GM18951 (cell line): Measurements from ENCODE around the gene UQCC3.
"Not testable (repeated sequence)": the region's sequence is repeated elsewhere in the genome, so short reads cannot be mapped to it uniquely, and the experiment has no call there.

ENCODE experiments used
- POLR2A ChIP-seq: IDR thresholded peaks from 4 replicates; pipeline ENCODE4 v1.6.1; 2011; ENCODE audit warnings: mild to moderate bottlenecking; ENCODE audit not compliant: insufficient read length, insufficient read depth; ENCODE audit errors: extremely low read depth
- in situ Hi-C: fragments of 300-500 bp; cut with MboI; formaldehyde crosslinking; loops from one replicate; pipeline ENCODE4 v1.12.0; 2022; ENCODE audit warnings: low sequenced_read_pairs, mixed read lengths, inconsistent platforms; ENCODE audit not compliant: unreplicated experiment

UQCC3 gene

DNA sequence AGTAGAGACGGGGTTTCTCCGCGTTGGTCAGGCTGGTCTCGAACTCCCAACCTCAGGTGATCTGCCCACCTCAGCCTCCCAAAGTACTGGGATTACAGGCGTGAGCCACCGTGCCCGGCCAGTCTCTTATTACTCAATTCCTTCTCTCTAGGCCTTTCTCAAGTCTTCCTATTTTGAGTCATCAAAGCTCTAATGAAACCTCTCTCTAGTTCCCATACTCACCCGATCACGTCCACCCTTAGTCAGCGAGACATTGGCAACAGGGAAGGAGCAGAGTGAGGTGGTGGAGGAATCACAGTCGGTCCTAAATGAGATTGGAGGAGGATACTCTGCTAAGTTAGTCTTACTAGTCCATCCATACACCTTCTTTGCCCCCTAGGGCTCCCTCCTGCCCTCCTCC is 30.8 kb downstream of the UQCC3 start:
- in situ Hi-C loops, result no loop called here
- TF ChIP-seq POLR2A, result no peak

DNA sequence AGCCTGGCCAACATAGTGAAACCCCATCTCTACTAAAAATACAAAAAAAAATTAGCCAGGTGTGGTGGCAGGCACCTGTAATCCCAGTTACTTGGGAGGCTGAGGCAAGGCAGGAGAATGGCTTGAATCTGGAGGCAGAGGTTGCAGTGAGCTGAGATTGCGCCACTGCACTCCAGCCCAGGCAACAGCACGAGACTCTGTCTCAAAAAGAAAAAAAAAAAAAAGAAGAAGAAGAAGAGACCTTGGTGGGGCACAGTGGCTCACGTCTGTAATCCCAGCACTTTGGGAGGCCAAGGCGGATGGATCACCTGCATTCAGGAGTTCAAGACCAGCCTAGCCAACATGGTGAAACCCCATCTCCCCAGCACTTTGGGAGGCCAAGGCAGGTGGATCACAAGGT is 32.4 kb downstream of the UQCC3 start:
- in situ Hi-C loops, result not testable (repeated sequence)

DNA sequence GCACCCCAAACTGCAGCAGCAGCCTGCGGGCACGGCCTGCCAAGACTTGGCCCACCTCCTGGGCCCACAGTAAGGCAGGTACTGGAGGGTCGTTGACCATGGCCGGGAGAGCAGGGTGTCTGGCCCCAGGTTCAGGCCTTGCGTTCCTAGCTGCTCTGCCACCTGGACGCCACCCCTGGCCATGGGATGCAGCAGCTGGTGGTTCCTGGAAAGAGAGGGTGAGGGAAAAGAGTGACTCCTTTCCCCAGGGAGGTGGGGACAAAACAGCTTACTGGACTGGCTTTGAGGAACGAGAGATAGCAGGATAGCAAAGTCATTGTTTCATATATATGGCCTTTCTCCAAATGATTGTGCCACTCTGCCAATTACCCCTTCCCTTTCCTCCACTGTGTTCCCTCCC is 33.9 kb downstream of the UQCC3 start:
- no peak for TF ChIP-seq POLR2A
- in situ Hi-C loops, result no loop called here

DNA sequence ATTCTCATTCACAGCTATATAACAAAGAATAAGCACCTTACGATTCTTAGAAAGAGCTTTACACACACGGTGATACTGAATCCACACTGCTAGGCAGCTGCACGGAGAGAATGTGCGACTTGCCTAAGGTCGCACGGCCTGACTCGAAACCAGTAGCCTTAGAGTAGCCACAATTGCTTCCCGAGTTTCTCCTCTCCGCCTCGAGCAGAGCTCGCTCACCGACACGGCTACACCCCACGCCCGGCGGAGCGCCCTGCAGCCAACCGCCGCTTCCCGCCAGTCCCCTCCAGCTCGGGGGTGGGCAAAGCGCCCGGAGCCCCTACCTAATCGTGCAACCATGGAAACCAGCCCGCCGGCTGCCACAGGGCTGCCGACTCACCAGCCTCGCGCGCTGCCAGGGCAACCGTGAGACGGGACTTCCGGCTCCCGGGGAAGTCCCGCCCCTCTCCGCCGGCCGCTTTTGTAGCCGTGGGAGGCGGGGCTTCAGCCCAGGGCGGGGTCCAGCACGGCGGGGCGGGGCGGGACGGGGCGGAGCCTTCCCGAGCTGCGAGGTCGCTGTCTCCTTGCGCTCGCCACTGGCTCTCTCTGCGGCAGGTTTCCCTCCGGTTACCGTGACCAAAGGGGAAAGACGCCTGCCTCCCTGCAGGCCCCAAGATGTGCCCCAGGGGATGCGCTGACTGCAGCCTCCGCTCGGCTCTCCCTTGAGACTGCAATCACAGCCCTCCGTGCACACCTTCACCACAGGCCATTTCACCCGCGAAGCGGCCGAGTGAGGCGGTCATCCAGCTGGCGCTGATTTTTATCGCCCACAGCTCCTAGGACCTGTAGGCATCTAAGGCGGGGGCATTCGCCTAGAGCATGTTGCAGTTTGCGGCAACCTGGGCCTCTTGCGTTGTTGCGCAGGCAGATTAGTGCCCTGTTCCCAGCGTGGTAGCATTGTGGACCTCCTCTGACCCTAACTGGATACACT is 34.7 kb downstream of the UQCC3 start:
- in situ Hi-C loops, result no loop called here
- peak; percentile 74 for TF ChIP-seq POLR2A

DNA sequence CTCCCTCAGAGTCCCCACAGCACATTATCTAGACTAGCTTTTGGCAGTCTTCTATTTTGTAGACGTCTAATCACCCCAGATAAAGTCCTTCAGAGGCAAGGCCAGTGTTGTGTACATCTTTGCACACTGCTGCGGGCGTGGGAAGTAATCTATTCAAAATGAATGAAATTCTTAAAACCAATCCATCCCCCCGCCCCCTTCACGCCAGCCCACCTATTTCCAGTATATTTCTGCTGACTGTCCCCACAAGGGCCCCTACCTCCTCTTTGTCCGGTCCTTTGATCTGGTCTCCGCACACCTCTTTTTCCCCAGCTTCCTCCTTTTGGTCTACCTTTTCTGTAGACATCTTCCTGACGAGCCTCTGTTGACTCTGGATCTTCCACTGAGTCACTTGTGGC is 35.4 kb downstream of the UQCC3 start:
- in situ Hi-C loops, result no loop called here
- no peak for TF ChIP-seq POLR2A

DNA sequence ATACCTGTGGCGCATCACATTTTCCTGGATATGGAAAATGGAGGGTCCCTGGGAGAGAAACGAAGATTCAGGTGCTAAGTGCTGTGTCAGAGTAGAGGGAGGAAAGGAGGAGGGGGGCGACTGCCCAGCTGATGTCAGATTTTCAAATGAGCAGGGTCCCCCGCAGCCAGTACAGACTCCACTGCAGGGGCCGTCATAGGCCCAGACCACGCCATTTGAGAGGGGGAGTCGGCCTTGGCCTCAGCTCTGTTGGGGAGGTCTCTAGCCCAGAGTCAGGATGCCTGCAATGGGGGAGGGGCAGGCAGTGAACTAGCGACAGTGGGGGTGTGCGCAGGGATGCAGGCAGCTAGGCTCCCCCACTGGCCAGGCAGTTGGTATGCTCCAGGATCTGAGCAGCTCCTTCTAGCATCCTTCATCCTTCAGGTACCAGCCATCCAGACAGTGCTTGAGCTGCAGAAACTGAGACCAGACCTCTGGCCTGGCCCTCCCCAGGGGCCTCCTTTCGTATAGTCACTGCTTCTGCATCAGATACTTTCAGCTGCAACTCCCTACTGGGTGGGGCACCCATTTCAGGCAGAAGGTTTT is 35.9 kb downstream of the UQCC3 start, which contains the start of the genes BSCL2 and GNG3:
Gene BSCL2, minus strand, starts transcription at position 148 of the 585 bp plus-strand sequence. CDS start 229 bp downstream, outside the sequence.
Gene GNG3, plus strand, starts transcription at position 400 of the 585 bp plus-strand sequence. CDS start 620 bp downstream, outside the sequence.
- in situ Hi-C loops, result no loop called here
- no peak for TF ChIP-seq POLR2A

- no peak for TF ChIP-seq POLR2A
- in situ Hi-C loops, result no loop called here
These were observed 36.9 kb downstream of the UQCC3 start for GRCh38 chr11:62708392-62708791.

DNA sequence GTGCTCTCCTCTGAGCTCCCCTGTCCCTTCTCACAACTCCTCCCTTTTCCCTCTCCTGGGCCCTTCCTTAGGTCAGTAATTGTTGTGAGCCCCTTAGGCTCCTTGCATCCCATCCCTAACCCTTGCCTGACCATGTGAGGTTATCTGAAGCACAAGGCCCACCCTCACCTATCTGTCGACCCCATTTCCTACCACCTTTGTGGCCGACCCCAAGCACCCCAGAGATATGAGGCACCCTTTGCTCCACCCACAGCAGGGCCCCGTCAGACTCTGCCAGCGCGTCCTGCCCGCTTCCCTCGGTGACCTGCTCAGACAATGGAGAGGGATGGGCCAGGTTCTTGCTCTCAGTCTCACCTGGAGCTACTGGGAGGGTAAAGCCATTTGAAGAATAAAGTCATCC is 37.3 kb downstream of the UQCC3 start:
- in situ Hi-C loops, result no loop called here

DNA sequence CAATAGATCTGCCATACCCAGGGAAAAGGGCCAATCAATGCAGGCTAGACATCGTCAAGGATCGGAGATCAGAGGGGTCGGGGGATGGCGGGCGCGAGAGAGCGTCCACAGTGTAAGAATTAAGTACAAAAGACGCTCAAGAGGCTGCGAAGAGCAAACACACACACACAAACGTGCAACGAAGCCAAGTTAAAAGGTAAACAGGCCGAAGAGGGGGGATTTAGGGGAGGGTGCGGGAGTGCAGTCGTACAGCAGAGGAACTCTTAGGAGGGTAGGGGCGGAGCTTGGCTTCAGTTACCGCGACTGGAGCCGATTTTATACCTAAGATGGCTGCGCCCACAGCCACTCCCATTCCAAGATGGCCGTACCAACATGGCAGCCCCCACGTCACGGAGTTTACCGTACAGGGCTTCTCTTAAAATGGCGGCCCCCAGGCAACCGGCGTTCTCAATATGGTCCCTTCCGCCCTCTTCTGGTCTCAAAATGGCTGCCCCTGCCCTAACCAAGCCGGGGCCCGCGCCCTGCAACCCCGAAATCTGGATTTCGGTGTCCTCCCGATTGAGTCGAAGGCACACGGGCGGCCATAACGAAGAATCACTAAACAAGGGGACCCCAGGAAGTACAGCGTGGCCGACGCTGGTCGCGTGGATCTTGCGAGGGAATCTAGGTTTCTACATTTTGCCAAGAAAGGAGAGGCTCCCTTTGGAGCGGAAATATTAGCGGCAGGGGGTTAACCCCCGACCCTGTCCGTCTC is 38.0 kb downstream of the UQCC3 start:
- TF ChIP-seq POLR2A, result peak; percentile 79
- in situ Hi-C loops, result no loop called here

More for the DNA sequence above, 37.3 kb downstream of the UQCC3 start:
- TF ChIP-seq POLR2A, result no peak

DNA sequence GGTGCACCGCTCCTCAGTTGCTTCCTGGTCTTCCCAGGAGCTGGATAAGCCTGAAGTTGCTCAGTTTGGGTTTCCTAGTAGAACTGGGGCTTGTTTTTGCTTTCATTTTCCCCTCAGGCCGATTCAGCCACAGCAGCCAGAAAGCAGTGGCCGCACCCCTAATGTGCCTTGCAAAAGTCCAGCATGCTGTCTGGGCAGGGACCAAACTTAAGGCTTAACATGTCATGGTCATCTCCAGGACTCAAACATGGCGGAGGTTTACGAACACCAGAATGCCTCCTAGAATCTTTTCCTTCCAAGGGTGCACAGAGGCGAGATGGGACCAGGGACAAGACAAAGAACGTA is 38.5 kb downstream of the UQCC3 start:
- in situ Hi-C loops, result no loop called here

GRCh38 chr11:62712276-62712812 is 40.9 kb downstream of the UQCC3 start:
- TF ChIP-seq POLR2A, result no peak
- in situ Hi-C loops, result no loop called here

More for the DNA sequence above, 38.5 kb downstream of the UQCC3 start:
- TF ChIP-seq POLR2A, result no peak

- in situ Hi-C loops, result no loop called here
- TF ChIP-seq POLR2A, result no peak
These were observed 41.4 kb downstream of the UQCC3 start for GRCh38 chr11:62712861-62713260.

DNA sequence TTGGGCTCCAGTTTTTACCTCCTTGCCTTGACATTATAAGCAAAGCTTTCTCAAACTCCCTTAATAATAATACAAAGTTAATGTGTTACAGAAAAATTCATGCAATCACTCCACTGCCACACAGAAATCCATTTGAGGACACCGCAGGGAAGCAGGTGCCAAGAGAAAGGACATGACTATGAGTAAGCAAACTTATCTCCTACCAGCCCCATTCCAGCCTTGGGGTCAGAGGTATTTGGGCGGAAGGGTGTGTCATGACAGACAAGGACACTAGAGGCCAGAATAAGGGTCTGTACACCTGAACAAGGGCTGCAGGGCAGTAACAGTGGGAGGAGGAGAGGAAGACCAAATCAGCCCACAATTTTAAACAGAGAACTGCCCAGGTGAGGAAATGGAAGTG is 41.9 kb downstream of the UQCC3 start:
- in situ Hi-C loops, result no loop called here
- no peak for TF ChIP-seq POLR2A
